Measurements from ENCODE around the gene LARP1B. TPM values are rescaled to one million over a fixed set of nuclear protein-coding genes. Genes with fewer than 3 reads are reported as not detected.

LARP1B gene
- total and polyA plus RNA-seq, 2 of the 8 experiments (the other 6 are each of a cell fraction or from before 2014, with no cell fraction given) = 10.6 to 47.0 TPM

DNA sequence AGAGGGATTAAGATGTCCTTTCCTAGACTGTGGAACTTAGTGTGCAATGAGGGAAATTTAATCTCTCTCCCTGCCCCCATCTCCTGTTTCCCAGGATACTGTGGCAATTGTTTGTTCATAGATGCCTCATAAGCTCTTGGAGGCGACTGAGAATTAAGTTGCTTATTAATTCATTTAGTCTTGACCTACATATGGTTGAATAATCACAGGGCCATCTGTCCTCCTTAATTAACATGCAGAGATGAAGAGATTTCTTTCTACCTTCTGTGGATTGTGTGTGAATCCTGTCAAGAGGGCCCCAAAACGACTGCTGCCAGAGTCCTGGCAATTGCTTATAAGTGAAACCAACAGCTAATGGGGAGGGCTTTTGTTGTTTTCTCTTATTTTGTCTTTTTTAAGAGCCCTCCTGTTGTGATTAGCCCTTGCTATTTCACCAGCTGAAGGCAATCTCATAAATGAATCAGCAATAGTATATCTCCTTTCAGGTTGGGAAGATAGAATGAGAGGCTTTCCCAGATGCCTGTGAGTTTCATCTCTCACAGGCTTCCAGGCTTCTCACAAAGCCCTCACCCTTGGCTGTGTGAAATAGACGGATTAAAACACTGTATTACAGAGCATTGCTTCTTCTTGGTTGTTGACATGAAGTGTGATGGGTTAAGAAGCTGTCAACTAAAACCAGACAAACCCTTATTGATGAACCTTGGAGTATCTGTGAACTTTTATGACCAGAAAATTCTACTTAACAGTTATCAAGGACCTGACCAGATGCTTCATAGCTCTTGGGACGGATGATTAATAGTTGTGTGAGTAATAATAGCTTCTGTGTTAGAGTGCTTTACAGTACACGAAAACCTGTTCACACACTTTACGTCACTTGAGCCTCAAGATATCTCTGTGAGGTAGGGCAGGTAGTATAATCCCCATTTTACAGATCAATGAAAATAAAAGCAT is 168.0 kb downstream of the LARP1B start (continued):
- TF ChIP-seq, protein P1, sequence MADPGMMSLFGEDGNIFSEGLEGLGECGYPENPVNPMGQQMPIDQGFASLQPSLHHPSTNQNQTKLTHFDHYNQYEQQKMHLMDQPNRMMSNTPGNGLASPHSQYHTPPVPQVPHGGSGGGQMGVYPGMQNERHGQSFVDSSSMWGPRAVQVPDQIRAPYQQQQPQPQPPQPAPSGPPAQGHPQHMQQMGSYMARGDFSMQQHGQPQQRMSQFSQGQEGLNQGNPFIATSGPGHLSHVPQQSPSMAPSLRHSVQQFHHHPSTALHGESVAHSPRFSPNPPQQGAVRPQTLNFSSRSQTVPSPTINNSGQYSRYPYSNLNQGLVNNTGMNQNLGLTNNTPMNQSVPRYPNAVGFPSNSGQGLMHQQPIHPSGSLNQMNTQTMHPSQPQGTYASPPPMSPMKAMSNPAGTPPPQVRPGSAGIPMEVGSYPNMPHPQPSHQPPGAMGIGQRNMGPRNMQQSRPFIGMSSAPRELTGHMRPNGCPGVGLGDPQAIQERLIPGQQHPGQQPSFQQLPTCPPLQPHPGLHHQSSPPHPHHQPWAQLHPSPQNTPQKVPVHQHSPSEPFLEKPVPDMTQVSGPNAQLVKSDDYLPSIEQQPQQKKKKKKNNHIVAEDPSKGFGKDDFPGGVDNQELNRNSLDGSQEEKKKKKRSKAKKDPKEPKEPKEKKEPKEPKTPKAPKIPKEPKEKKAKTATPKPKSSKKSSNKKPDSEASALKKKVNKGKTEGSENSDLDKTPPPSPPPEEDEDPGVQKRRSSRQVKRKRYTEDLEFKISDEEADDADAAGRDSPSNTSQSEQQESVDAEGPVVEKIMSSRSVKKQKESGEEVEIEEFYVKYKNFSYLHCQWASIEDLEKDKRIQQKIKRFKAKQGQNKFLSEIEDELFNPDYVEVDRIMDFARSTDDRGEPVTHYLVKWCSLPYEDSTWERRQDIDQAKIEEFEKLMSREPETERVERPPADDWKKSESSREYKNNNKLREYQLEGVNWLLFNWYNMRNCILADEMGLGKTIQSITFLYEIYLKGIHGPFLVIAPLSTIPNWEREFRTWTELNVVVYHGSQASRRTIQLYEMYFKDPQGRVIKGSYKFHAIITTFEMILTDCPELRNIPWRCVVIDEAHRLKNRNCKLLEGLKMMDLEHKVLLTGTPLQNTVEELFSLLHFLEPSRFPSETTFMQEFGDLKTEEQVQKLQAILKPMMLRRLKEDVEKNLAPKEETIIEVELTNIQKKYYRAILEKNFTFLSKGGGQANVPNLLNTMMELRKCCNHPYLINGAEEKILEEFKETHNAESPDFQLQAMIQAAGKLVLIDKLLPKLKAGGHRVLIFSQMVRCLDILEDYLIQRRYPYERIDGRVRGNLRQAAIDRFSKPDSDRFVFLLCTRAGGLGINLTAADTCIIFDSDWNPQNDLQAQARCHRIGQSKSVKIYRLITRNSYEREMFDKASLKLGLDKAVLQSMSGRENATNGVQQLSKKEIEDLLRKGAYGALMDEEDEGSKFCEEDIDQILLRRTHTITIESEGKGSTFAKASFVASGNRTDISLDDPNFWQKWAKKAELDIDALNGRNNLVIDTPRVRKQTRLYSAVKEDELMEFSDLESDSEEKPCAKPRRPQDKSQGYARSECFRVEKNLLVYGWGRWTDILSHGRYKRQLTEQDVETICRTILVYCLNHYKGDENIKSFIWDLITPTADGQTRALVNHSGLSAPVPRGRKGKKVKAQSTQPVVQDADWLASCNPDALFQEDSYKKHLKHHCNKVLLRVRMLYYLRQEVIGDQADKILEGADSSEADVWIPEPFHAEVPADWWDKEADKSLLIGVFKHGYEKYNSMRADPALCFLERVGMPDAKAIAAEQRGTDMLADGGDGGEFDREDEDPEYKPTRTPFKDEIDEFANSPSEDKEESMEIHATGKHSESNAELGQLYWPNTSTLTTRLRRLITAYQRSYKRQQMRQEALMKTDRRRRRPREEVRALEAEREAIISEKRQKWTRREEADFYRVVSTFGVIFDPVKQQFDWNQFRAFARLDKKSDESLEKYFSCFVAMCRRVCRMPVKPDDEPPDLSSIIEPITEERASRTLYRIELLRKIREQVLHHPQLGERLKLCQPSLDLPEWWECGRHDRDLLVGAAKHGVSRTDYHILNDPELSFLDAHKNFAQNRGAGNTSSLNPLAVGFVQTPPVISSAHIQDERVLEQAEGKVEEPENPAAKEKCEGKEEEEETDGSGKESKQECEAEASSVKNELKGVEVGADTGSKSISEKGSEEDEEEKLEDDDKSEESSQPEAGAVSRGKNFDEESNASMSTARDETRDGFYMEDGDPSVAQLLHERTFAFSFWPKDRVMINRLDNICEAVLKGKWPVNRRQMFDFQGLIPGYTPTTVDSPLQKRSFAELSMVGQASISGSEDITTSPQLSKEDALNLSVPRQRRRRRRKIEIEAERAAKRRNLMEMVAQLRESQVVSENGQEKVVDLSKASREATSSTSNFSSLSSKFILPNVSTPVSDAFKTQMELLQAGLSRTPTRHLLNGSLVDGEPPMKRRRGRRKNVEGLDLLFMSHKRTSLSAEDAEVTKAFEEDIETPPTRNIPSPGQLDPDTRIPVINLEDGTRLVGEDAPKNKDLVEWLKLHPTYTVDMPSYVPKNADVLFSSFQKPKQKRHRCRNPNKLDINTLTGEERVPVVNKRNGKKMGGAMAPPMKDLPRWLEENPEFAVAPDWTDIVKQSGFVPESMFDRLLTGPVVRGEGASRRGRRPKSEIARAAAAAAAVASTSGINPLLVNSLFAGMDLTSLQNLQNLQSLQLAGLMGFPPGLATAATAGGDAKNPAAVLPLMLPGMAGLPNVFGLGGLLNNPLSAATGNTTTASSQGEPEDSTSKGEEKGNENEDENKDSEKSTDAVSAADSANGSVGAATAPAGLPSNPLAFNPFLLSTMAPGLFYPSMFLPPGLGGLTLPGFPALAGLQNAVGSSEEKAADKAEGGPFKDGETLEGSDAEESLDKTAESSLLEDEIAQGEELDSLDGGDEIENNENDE (IDR thresholded peaks at IDR 0.05; ENCODE audit: insufficient replicate concordance, low read length) = no peak
- TF ChIP-seq ZNF274 (IDR thresholded peaks at IDR 0.05; ENCODE audit: borderline replicate concordance, extremely low read depth, low read length) = no peak
- TF ChIP-seq, protein P2, sequence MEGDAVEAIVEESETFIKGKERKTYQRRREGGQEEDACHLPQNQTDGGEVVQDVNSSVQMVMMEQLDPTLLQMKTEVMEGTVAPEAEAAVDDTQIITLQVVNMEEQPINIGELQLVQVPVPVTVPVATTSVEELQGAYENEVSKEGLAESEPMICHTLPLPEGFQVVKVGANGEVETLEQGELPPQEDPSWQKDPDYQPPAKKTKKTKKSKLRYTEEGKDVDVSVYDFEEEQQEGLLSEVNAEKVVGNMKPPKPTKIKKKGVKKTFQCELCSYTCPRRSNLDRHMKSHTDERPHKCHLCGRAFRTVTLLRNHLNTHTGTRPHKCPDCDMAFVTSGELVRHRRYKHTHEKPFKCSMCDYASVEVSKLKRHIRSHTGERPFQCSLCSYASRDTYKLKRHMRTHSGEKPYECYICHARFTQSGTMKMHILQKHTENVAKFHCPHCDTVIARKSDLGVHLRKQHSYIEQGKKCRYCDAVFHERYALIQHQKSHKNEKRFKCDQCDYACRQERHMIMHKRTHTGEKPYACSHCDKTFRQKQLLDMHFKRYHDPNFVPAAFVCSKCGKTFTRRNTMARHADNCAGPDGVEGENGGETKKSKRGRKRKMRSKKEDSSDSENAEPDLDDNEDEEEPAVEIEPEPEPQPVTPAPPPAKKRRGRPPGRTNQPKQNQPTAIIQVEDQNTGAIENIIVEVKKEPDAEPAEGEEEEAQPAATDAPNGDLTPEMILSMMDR (IDR thresholded peaks at IDR 0.05; ENCODE audit: control extremely low read depth in 1 of 3, insufficient read depth in 1 of 3, low read depth in 1 of 3, low read length in 3 of 3) = no peak
- TF ChIP-seq KDM1A (IDR thresholded peaks at IDR 0.05; ENCODE audit: borderline replicate concordance, low read length) = no peak
- TF ChIP-seq SUZ12 (IDR thresholded peaks at IDR 0.05; ENCODE audit: low read length) = no peak
- no peak for TF ChIP-seq EP300 (IDR thresholded peaks at IDR 0.05; ENCODE audit: borderline replicate concordance in 1 of 2, low read depth in 2 of 2, low read length in 2 of 2)

Data from H1 (cell line).